H1 (cell line): ENCODE results near the gene ZC3H18. TPM values are rescaled to one million over a fixed set of nuclear protein-coding genes. Genes with fewer than 3 reads are reported as not detected.

Source experiments
- CTCF ChIA-PET: fragments of 300-600 bp; sonication (Branson Sonifier 250); formaldehyde crosslinking; loops from one replicate; lab custom pipeline; 2021; ENCODE audit not compliant: partially characterized antibody; lab: Charles Lee
- POLR2A ChIA-PET: fragments of 300-600 bp; sonication (Branson Sonifier 250); formaldehyde crosslinking; loops from one replicate; lab custom pipeline; 2021; ENCODE audit warnings: inconsistent platforms; ENCODE audit not compliant: partially characterized antibody; lab: Charles Lee
- DNase-seq, 2 experiments: peaks; one replicate each; pipeline versions ENCODE4 v3.0.0 to v3.0.0-alpha.2; 2010 to 2022; ENCODE audit warnings: low spot score in 2 of 2, low read depth in 1 of 2, mixed read lengths in 1 of 2
- FAIRE-seq: peaks from 2 replicates; lab custom pipeline; 2011; peaks lifted over from hg19 to GRCh38; lab: Jason Lieb, UNC
- H2AFZ ChIP-seq: 2 replicates; pipeline ENCODE4 v1.8.1; 2012; ENCODE audit warnings: low read length, inconsistent platforms
- H2AK5ac ChIP-seq: 2 replicates; pipeline ENCODE4 v1.6.1; 2013; ENCODE audit warnings: low read depth, low read length
- H2BK120ac ChIP-seq: replicated peaks from 2 replicates; pipeline ENCODE3; 2013; ENCODE audit warnings: low read depth, low read length, inconsistent platforms
- H2BK12ac ChIP-seq: 2 replicates; pipeline ENCODE4 v1.6.1; 2013; ENCODE audit warnings: low read depth, low read length
- H2BK15ac ChIP-seq: 2 replicates; pipeline ENCODE4 v1.6.1; 2013; ENCODE audit warnings: low read length
- H2BK20ac ChIP-seq: 2 replicates; pipeline ENCODE4 v1.6.1; 2013; ENCODE audit warnings: low read length
- H2BK5ac ChIP-seq: 2 replicates; pipeline ENCODE4 v1.6.1; 2013; ENCODE audit warnings: low read depth, low read length
- H3K14ac ChIP-seq: 2 replicates; pipeline ENCODE4 v1.6.1; 2013; ENCODE audit warnings: inconsistent platforms; ENCODE audit not compliant: insufficient read length
- H3K18ac ChIP-seq: 2 replicates; pipeline ENCODE4 v1.6.1; 2013; ENCODE audit warnings: low read length; ENCODE audit errors: extremely low read depth
- H3K23ac ChIP-seq: 2 replicates; pipeline ENCODE4 v1.6.1; 2013; ENCODE audit warnings: inconsistent platforms; ENCODE audit not compliant: insufficient read length
- H3K23me2 ChIP-seq: 2 replicates; pipeline ENCODE4 v1.6.1; 2013; ENCODE audit warnings: low read depth, low read length
- H3K27ac ChIP-seq: 2 replicates; pipeline ENCODE4 v1.6.1; 2011; ENCODE audit warnings: low read depth, low read length, inconsistent platforms
- H3K27me3 ChIP-seq, 4 experiments: replicated peaks in 1 of 4; 1 replicate in 1 of 4; 2 replicates in 3 of 4; pipeline versions ENCODE4 v1.6.1 to v1.8.1; 2011 to 2013; ENCODE audit warnings: low read length in 3 of 4, mild to moderate bottlenecking in 3 of 4, inconsistent platforms in 2 of 4, mixed read lengths in 2 of 4, moderate library complexity in 1 of 4; ENCODE audit not compliant: control insufficient read depth in 3 of 4, insufficient read depth in 3 of 4; ENCODE audit errors: extremely low read depth in 1 of 4
- H3K36me3 ChIP-seq, 4 experiments: 2 replicates each; pipeline versions ENCODE4 v1.6.1 to v1.8.1; 2011 to 2013; ENCODE audit warnings: mild to moderate bottlenecking in 4 of 4, low read length in 3 of 4, moderate library complexity in 2 of 4, control low read depth in 1 of 4, inconsistent platforms in 1 of 4; ENCODE audit not compliant: insufficient read depth in 4 of 4, control insufficient read depth in 2 of 4
- H3K4ac ChIP-seq: replicated peaks from 2 replicates; pipeline ENCODE3; 2013; ENCODE audit warnings: low read length, low read depth, mixed read lengths, inconsistent platforms; ENCODE audit not compliant: insufficient read length
- H3K4me1 ChIP-seq, 4 experiments: replicated peaks in 1 of 4; 1 replicate in 1 of 4; 2 replicates in 3 of 4; pipeline versions ENCODE4 v1.6.1 to v1.8.1; 2011 to 2013; ENCODE audit warnings: low read length in 3 of 4, inconsistent platforms in 2 of 4, mixed read lengths in 1 of 4; ENCODE audit not compliant: insufficient read depth in 4 of 4, control insufficient read depth in 3 of 4
- H3K4me2 ChIP-seq, 2 experiments: 2 replicates each; pipeline versions ENCODE4 v1.6.1 to v1.8.1; 2011 to 2013; ENCODE audit warnings: low read depth in 2 of 2, low read length in 2 of 2, control low read depth in 1 of 2, inconsistent platforms in 1 of 2, mild to moderate bottlenecking in 1 of 2; ENCODE audit not compliant: insufficient read depth in 1 of 2
- H3K4me3 ChIP-seq, 4 experiments: fragments of 200-600, 300-600 bp in 1 of 4; sonication (generic), shearing (Covaris generic), sonication (Bioruptor Twin) in 1 of 4; 2 replicates each; pipeline versions ENCODE4 v1.5.1 to v1.8.1; 2011 to 2016; ENCODE audit warnings: low read length in 4 of 4, low read depth in 3 of 4, control low read depth in 2 of 4, inconsistent platforms in 2 of 4, mild to moderate bottlenecking in 2 of 4, mixed read lengths in 1 of 4, moderate library complexity in 1 of 4; ENCODE audit not compliant: insufficient read depth in 2 of 4; ENCODE audit errors: extremely low read depth in 1 of 4
- H3K56ac ChIP-seq: replicated peaks from 2 replicates; pipeline ENCODE3; 2013; ENCODE audit warnings: low read depth, mild to moderate bottlenecking, mixed read lengths, low read length, inconsistent platforms; ENCODE audit not compliant: insufficient read length
- H3K79me1 ChIP-seq: 2 replicates; pipeline ENCODE4 v1.6.1; 2013; ENCODE audit warnings: low read depth, low read length, control low read depth
- H3K79me2 ChIP-seq, 2 experiments: 2 replicates each; pipeline versions ENCODE4 v1.6.1 to v1.8.1; 2012 to 2013; ENCODE audit warnings: low read length in 2 of 2, mild to moderate bottlenecking in 2 of 2, inconsistent platforms in 1 of 2; ENCODE audit not compliant: insufficient read depth in 2 of 2, control insufficient read depth in 1 of 2
- H3K9ac ChIP-seq, 4 experiments: replicated peaks in 1 of 4; 1 replicate in 1 of 4; 2 replicates in 3 of 4; pipeline versions ENCODE4 v1.6.1 to v1.8.1; 2011 to 2013; ENCODE audit warnings: low read depth in 3 of 4, low read length in 3 of 4, control low read depth in 2 of 4, mild to moderate bottlenecking in 2 of 4, moderate library complexity in 2 of 4, inconsistent platforms in 1 of 4; ENCODE audit errors: extremely low read depth in 1 of 4
- H3K9me3 ChIP-seq, 2 experiments: 2 replicates each; pipeline versions ENCODE4 v1.6.1 to v1.8.1; 2012 to 2013; ENCODE audit warnings: mild to moderate bottlenecking in 2 of 2, moderate library complexity in 2 of 2, control low read depth in 1 of 2, inconsistent platforms in 1 of 2, low read depth in 1 of 2, low read length in 1 of 2, mixed read lengths in 1 of 2; ENCODE audit not compliant: insufficient read depth in 2 of 2
- H4K20me1 ChIP-seq, 2 experiments: replicated peaks in 1 of 2; 2 replicates each; pipeline versions ENCODE3 to v1.8.1; 2011 to 2013; ENCODE audit warnings: inconsistent platforms in 2 of 2, low read length in 2 of 2, mild to moderate bottlenecking in 1 of 2; ENCODE audit not compliant: insufficient read depth in 2 of 2, control insufficient read depth in 1 of 2
- H4K5ac ChIP-seq: 2 replicates; pipeline ENCODE4 v1.6.1; 2013; ENCODE audit warnings: low read length, low read depth, mixed read lengths, inconsistent platforms; ENCODE audit not compliant: insufficient read length
- H4K8ac ChIP-seq: 2 replicates; pipeline ENCODE4 v1.8.0; 2013; ENCODE audit warnings: mild to moderate bottlenecking, moderate library complexity, low read length, inconsistent platforms; ENCODE audit not compliant: insufficient read depth; ENCODE audit errors: extremely low read depth
- H4K91ac ChIP-seq: replicated peaks from 2 replicates; pipeline ENCODE3; 2013; ENCODE audit warnings: low read length, mixed read lengths, inconsistent platforms; ENCODE audit not compliant: insufficient read length
- ATF2 ChIP-seq: IDR thresholded peaks from 2 replicates; pipeline ENCODE4 v1.6.1; 2012; ENCODE audit warnings: low read length, inconsistent platforms
- HDAC2 ChIP-seq, 2 experiments: fragments of 300-600 bp in 1 of 2; sonication (generic) in 1 of 2; IDR thresholded peaks; 2 replicates each; pipeline ENCODE4 v1.6.1; 2011 to 2012; ENCODE audit warnings: low read depth in 2 of 2, low read length in 2 of 2, mild to moderate bottlenecking in 2 of 2, moderate library complexity in 2 of 2, borderline replicate concordance in 1 of 2, inconsistent platforms in 1 of 2
- NRF1 ChIP-seq: IDR thresholded peaks from 2 replicates; pipeline ENCODE4 v1.6.1; 2011; ENCODE audit warnings: mild to moderate bottlenecking, low read depth, low read length, improper control_type of control experiment
- PHF8 ChIP-seq: fragments of 200-600 bp; sonication (generic); conservative IDR thresholded peaks from 2 replicates; pipeline ENCODE4 v1.7.1; 2012; ENCODE audit warnings: low read depth, mild to moderate bottlenecking, inconsistent platforms, low read length, moderate library complexity
- POU5F1 ChIP-seq: IDR thresholded peaks from 2 replicates; pipeline ENCODE4 v1.6.1; 2011; ENCODE audit warnings: low read depth, mild to moderate bottlenecking, low read length, moderate library complexity
- RAD21 ChIP-seq, 2 experiments: IDR thresholded peaks in 1 of 2; conservative IDR thresholded peaks in 1 of 2; 2 replicates each; pipeline ENCODE4 v1.6.1; 2011; ENCODE audit warnings: low read depth in 2 of 2, low read length in 2 of 2, improper control_type of control experiment in 1 of 2, inconsistent platforms in 1 of 2, mild to moderate bottlenecking in 1 of 2, moderate library complexity in 1 of 2
- SP2 ChIP-seq: IDR thresholded peaks from 2 replicates; pipeline ENCODE4 v1.6.1; 2012; ENCODE audit warnings: mild to moderate bottlenecking, low read length, inconsistent platforms
- SP4 ChIP-seq: IDR thresholded peaks from 2 replicates; pipeline ENCODE4 v1.6.1; 2012; ENCODE audit warnings: low read length, inconsistent platforms
- SUZ12 ChIP-seq: fragments of 200-600 bp; sonication (generic); IDR thresholded peaks from 2 replicates; pipeline ENCODE4 v1.6.1; 2012; ENCODE audit warnings: mild to moderate bottlenecking, inconsistent platforms, low read length, moderate library complexity, mixed read lengths
- WGBS, 2 experiments: shearing (Covaris generic) in 1 of 2; methylation state at CpG; one replicate each; pipeline versions ENCODE4 v1.1.6 to v1.1.7; 2013 to 2015; ENCODE audit warnings: low lambda C conversion rate in 2 of 2, mixed read lengths in 2 of 2, inconsistent platforms in 1 of 2, low coverage in 1 of 2, missing lambda C conversion rate in 1 of 2; ENCODE audit not compliant: insufficient replicate concordance in 2 of 2, insufficient coverage in 1 of 2, insufficient read length in 1 of 2; ENCODE audit errors: extremely low coverage in 1 of 2, missing lambda C conversion rate in 1 of 2; 5-methylcytosine and 5-hydroxymethylcytosine counted together
- polyA plus RNA-seq, 7 experiments: library from polyadenylated mRNA; depleted of rRNA in 3 of 7; stranded (reverse) in 5 of 7; unstranded in 2 of 7; fragments of >200 nt in 5 of 7; fragments of 200-250 nt in 2 of 7; gene quantifications; 1 replicate in 5 of 7; 2 replicates in 1 of 7; 4 replicates in 1 of 7; pipeline versions ENCODE4 v1.2.1 to v1.2.3, GENCODE V29; 2011 to 2013; ENCODE audit warnings: missing spikeins in 2 of 7, mixed read lengths in 2 of 7
- total RNA-seq: library from RNA; stranded (reverse); fragmentation: NEBNext Ultra II Directional; extraction: Animal tissue kit (Norgen Biotek cat#: 25700); gene quantifications from 2 replicates; pipeline ENCODE4 v1.2.1, GENCODE V29; 2021

The ZC3H18 gene
- total and polyA plus RNA-seq, 2 of the 8 experiments (the other 6 are each of a cell fraction or from before 2014, with no cell fraction given): 12.1 to 73.2 TPM

DNA sequence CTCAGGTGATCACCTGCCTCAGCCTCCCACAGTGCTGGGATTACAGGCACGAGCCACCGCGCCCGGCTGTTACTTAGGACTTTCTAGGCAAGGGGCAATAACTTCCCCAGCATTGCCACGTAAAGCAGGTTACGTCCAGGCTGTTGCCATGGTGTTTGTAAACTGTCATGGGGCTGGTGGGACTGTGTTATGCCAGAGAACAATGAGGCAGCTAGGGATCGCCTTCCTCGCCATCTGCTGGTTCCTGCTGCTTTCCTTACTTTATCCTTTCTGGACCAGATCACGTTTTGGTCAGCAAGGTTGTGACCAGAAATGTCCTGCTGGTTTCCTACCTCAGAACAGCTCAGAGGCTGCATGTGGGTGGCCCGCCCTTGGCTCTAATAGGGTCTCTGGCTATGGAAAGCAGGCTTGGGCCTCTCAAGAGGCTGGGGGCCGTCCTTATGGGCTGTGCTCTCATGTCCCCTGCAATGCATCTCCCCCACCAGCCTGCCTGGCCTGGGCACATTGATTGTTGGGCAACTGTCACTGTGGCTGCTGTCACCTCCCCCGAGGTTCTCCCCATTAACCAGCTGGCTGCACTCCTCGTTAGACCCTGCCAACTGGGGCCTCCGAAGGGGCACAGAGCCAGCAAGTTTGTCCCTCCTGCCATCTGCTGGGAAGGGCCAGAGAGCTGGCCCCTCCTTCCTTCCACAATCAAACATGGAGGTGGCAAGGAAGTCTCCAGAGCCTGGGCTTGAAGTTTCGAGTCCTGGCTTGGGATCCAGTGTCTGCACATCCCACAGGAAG lies 28.2 kb upstream of the ZC3H18 start:
- DNase-seq (no peak), FAIRE-seq (no peak)
- Histone ChIP-seq H3K4ac (no peak overlapping the region), H3K4me1 (peaks cover 0 to 8% (median 4%) of the 10 kb centered on the region in 4 experiments; a peak in 2 of 7 replicates), H3K27me3 (peaks cover 6 to 19% (median 12%) of the 10 kb centered on the region in 4 experiments; a peak in 6 of 7 replicates), H3K79me2 (no peaks in the 10 kb centered on the region), H2BK120ac (no peak overlapping the region), H3K23ac (no peak overlapping the region), H2BK15ac (no peak overlapping the region), H2AK5ac (no peak overlapping the region), H3K4me3 (no peak overlapping the region), H3K4me2 (no peak overlapping the region), H2AFZ (no peak overlapping the region), H3K18ac (no peak overlapping the region), H4K20me1 (peaks cover 0 to 2% of the 10 kb centered on the region in 2 experiments), H2BK20ac (no peak overlapping the region), H3K36me3 (no peaks in the 10 kb centered on the region), H4K91ac (no peak overlapping the region), H3K56ac (no peak overlapping the region), H4K5ac (no peak overlapping the region), H4K8ac (no peak overlapping the region), H2BK12ac (no peak overlapping the region), H2BK5ac (no peak overlapping the region), H3K9ac (no peak overlapping the region), H3K23me2 (no peaks in the 10 kb centered on the region; the same call in 1 of the 2 replicates), H3K9me3 (peaks cover 8 to 16% of the 10 kb centered on the region in 2 experiments; a peak in 3 of 4 replicates), H3K27ac (no peak overlapping the region), H3K79me1 (no peaks in the 10 kb centered on the region), H3K14ac (no peak overlapping the region)
- ChIA-PET CTCF (interaction anchor here (1.0 to 4.5 kb wide), 3 partner anchors 17 to 90 kb away, joined by 3 to 36 read pairs (median 4); partner anchors contain the start of gene ZFPM1), POLR2A (interaction anchor here (2.2 kb wide), 1 partner anchor 10 kb away, joined by 9 read pairs; no protein-coding TSS in a partner anchor)
- WGBS, 2 experiments: 79% methylated on average over 15 of the region's 15 CpGs; no CpG with 5 or more reads in 1 of the 2 experiments
- TF ChIP-seq SP2 (no peak), SUZ12 (no peak), RAD21 (IDR thresholded peaks at IDR 0.05 in 1 of 2, conservative IDR thresholded peaks at IDR 0.05 in 1 of 2; ENCODE audit: low read depth in 2 of 2, low read length in 2 of 2) (no peak), PHF8 (no peak), ATF2 (no peak), POU5F1 (no peak), HDAC2 (IDR thresholded peaks at IDR 0.05; ENCODE audit: borderline replicate concordance in 1 of 2, low read depth in 2 of 2, low read length in 2 of 2) (no peak), NRF1 (no peak), SP4 (no peak)
